Activated CD4-positive, alpha-beta T cell treated with anti-CD3 and anti-CD28 coated beads, Interleukin-10, Interleukin-2, amounts not matched to agents 100 ng/mL and 50 ng/mL, durations not matched to agents 16 hours and 8 hours (primary cell): Measurements from ENCODE around the gene ASB10.

Experiments used
- DNase-seq: peaks from one replicate; pipeline ENCODE4 v3.0.0-alpha.2; 2020

The ASB10 gene

DNA sequence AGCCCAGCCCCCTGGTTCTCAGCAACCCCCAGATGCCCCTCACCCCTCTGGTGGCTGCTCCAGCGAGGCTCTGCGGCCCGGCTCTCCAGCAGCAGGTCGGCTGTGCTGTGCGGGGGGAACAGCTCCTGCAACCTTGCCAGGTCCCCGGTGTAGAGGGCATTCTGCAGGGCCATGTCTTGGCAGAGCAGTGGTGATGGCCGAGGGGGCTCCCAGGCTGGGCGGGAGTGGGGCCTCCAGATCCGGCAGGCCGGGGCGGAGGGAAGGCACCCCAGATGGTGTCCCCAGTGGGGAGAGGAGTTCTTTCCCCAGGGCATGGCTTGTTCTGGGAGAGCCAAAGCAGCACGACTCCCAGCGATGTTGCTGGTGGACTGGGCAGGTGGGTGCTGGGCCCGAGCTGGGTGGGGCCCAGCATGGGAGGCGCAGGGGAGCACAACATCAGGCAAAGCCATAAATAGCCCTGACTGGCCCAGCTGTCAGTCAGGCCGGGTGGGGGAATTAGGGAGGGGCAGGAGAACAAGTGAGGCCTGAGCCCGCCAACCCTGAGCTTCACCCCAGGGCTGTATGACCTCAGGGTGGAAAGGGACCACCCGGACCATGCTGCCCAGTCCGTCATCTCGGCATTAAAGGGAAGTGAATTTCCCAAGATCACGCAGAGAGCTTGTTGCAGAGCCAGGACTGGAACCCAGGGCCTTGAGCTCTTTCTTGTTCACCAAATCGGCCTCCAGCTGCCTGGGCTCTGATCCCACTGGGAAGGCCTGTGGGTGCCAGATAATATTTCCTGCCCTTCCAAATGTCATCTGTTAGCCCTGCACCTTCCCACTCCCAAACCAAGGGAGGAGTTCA lies 580 bp upstream of the ASB10 start:
- DNase-seq, result no peak

DNA sequence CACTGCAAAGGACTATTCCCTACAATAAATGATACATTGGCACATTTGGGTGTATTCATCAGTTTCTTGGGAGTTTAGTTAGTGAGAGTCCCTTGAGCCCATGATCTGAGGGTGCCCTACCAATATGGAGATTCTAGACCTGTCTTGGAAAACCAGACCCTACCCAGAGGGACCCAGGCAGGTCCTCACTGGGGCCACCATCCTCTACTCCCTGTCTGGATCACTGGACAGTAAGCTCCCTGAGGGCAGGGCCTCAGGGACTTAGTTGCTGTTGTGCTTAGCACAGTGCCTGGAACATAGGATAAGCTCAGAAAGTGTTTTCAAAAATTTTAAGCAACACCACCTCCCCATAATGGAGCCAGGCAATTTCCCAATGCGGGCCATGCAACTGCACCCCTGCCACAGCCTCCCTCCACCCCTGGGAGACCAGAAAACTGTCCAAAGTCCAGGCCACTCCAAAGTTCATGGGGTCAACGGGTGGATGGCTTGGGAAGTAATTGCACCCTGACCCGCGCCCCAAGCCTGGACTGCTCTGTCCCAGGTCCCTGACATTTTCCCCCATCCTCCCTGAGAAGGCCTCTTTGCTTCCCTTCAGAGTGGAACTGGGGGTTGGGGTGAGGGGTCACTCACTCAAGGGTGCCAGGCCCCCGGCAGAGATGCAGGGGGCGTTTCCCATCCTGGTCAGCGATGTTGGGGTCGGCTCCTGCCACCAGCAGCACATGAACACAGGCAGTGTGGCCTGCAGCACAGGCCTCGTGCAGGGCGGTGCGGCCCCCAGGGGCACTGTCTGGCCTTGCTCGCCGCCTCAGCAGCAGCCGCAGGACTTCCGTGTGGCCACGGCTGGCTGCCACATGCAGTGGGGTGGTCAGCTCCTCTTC lies 1.0 kb downstream of the ASB10 start:
- no peak for DNase-seq

DNA sequence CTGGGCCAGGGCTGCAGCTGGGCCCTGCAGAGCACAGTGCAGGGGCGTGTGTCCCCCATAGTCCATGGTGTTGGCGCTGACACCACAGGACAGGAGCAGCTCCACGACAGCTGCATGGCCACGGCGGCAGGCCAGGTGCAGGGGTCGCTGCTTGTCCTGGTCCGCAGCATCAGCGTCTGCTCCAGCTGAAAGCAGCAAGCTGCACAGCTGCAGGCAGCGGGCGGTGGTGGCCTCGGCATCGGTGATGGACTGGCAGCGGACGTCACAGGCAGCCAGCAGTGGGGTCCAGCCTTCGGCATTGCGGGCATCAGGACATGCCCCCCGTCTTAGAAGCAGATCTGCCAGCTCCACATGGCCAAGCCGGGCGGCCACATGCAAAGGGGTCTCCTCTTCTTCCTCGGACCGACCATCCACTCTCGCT lies 6.0 kb downstream of the ASB10 start:
- DNase-seq, result no peak

DNA sequence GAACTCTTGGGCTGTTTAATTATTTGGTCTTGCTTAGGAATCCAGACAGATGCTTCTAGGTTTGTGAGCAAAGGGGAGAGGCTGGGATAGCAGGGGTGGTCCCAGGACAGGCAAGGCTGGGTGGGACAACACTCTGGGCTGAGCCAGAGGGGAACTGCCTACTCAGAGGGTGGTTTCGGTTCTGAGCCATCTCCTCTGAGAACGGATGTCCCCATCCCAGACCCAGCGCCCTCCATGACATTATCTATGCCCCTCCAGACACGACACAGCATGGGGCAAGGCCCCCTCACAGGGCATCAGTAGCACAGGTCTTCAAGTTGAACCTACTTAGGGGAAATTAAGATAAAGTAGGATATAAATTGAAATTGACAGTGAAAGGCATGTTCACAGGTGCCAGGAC lies 7.1 kb downstream of the ASB10 start:
- DNase-seq, result no peak

DNA sequence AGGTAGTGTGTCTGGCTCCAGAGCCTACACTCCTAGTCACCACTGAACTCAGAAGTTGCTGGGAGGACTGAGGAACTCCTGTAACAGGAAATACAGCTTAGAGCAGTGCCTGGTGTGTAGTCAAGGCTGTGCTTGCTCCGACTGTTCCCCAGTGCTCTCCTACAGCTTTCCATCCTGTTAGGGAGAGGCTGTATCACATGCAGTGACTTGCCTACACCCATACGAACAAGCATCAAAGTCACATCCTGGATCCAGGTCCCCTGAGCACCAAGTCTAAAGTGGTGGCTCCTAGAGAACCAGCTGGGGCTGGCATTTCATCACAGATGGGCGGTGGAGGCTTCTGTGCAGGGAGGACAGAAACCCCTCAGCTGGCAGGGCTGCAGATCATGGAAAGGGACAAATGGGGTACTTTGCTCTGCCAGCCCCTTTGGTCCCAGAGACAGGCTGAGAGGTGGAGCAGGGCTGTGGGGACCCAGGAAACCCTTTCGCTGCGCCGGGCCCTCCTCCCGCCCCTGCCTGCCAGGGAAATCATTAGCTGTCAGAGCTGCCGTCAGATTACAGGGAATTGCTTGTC lies 7.7 kb downstream of the ASB10 start:
- DNase-seq, result no peak

DNA sequence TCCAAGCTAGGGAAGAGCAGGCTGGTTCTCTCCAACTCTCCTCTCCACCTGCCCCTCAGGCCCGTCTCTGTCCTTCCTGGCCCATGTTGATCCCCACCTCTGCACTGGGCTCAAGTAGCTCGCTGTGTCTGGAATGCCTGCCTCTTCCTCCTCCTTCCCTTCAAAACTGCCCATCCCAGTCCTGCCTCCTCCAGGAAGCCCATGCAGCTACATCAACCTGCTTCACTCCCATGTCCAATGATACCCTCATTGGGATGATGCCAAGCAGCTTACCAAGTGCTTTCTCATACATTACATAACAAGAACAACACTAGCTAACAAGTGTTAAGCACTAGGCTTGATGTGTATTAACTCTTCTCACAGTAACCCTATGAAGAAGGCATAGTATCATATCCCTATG lies 8.2 kb downstream of the ASB10 start:
- DNase-seq, result no peak

DNA sequence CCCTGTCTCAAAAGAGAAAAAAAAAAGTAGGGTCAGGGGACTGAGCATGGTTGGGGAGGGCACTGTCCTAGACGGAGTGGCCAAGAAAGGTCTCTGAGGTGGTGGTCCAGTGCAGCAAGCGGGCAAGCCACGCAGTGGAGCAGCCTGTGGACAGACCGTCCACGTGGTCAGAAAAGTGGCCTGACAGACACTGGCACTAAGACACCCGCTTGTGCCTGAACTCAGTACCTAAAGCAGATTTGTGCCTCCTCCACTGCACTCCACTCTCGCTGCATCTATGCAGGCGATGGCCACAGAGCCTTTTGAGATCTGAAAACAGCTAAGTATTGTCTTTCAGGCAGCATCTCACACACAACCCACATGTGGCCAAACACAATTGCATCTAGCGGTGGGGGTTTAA lies 8.8 kb downstream of the ASB10 start:
- DNase-seq, result no peak

DNA sequence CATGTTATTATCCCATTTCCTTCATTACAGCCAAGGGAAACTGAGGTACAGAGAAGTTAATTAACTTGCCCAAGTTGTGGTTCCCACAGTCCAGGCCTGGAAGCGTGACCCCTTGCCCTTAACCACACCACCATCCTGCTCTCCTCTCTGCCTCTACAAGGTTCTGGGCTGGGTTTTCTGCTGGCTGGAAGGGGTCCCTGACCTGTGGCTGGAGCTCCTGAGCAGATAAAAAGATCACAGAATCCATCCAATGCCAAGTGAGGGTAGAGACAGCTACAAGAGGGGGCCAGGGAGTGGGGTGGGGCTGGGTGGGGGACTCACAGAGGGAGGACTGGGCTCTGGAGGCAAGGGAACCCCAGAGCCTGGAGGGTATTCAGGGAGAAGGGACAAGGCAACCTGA lies 9.7 kb downstream of the ASB10 start:
- no peak for DNase-seq

DNA sequence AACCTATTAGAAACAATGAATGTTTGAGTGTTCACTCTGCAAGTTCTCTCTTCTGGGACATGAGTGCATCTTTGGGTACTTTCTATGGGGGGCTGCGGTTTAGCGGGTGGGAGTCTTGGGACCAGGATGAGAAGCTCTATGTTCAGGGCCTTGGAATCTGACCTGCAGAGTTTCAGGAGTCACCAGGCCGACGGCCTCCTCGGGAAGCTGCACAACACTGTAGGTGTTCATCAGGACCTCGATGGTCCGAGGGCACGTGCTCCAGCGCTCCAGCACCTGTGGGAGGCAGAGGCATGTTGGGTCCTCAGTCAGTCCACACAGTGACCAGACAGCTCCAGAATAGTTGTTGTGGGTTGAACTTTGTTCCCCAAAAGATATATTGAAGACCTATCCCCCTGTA lies 10.6 kb downstream of the ASB10 start:
- DNase-seq, result no peak

DNA sequence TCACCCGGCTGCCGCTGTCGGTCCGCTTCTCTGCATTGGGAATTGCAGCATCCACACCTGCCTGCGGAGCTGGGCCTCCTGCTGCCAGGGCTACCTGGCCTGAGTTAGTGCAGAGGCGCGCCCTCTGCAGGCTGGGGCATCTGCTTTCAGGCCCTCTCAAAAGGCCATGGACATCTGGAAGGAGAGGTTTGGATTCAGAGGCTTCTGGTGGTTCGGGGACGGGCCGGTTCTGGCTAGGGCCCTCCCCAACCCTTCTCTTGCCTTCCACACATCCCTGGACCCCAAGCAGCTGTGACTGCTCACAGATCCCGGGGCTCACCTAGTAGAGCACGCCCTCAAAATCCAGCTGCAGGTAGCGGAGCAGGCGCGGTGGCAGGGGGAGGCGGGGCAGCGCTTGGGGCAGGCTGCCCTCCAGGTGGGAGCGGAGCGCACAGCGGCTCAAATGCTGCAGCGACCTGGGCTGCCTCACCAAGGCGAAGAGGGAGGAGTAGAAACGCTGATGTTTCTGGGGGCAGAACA lies 11.2 kb downstream of the ASB10 start:
- DNase-seq, result no peak

DNA sequence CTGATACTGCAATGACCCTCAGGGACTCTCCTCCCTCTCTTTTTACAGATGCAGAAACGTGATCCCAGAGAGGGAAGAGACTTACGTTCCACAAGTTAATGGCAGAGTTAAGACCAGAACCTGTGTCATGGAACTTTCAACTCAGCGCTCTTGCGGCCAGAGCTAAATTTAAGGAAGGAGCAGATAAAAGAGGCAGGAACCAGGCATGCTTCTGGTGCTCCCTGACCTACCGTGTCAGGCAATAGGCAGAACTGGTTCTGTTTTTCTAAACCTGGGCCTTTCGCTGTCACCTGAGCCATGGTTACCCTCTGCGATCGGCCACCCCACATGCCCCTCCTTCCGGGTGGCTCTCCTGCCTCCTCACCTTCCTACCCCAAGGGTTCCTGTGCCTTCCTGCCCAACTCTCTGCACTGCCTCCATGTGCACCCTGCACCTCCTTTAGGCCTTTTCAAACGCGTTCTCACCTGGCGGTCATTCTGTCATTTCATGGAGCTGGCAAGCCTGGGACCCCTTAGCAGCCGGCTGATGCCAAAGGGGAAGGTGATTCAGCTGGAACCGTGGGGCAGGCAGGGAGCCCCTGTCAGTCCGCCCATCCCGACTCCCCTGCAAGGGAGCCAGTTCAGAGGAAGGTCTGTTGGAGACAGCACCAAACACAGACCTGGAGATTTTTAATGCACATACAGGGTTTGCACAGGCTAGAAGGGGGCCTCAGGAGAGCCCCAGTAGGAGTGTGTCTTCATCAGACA lies 11.8 kb downstream of the ASB10 start:
- DNase-seq, result no peak

DNA sequence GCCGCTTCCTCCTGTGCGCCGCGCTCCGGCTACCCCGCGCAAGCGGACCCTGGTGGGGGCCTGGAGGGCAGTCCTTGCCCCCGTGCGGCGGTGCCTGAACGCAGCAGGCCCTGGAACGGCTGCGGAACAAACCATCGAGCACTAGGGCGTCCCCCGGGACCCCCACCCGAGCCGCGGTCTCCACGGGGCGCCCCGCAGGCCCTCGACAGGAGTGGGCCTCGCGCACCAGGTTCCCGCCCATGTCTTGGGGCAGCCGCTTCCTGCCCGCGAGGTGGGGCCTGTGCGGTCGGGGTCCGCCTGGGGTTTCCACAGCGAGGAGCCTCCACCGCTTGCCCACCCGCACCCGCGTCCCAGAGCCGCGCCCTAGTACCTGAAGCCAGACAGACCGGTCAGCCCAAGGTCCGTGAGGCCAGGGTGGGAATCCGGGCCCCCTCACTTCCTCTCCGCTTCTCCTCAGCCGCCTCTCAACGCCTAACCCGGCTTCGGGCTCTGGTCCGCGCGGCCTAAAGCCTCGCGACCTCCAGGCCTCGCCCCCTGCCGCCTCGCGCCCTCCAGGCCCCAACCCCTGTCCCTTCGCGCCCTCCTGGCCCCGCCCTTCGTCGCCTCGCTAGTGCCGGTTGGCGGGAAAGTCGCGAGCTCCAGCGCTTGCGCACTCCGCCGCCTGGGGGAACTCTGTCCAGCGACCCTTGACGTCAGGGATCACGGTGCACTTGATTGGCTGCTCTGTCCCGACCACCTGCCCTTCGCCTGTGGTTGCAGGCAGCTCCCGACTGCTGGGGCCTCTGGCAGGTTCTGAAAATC lies 12.6 kb downstream of the ASB10 start:
- peak; percentile 32 for DNase-seq

DNA sequence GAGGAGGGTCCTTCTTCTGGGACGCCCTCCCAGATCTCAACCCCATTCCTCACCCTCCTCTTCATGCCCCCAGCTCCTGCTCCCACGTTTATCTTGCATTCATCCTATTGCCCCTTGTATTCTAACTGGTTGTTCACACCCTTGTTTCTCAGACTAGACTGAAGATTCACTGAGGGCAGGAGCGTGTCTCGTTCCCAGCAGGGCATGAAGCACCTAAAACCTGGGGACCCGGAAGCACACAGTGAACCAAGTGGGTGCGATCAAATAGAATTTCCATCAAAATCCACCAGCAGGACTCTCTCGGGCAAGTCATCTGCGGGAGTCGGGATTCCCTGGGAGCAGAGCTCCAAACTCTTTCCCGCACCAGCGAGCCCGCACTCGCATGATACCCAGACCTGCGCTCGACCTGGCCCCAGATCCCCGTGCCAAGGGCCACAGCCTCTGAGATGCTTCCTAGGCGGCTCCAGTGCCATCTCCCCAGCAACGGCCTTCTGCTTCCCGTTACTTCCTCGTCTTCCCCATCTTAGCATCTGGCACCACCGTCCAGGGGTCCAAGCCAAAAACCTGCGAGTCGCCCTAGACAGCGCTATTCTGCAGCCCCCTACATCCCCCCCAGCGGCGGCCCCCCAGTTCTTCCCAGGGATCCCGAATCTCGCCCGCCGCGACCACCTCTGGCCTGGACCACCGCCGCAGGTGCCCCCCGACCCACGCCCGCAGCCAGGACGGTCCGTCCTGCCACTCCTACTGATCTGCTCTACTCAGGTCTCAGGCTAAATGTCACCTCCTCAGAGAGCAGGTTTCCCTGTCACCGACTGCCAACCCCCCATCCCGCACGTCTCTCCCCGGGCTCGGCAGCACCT lies 13.4 kb downstream of the ASB10 start:
- DNase-seq, result no peak

DNA sequence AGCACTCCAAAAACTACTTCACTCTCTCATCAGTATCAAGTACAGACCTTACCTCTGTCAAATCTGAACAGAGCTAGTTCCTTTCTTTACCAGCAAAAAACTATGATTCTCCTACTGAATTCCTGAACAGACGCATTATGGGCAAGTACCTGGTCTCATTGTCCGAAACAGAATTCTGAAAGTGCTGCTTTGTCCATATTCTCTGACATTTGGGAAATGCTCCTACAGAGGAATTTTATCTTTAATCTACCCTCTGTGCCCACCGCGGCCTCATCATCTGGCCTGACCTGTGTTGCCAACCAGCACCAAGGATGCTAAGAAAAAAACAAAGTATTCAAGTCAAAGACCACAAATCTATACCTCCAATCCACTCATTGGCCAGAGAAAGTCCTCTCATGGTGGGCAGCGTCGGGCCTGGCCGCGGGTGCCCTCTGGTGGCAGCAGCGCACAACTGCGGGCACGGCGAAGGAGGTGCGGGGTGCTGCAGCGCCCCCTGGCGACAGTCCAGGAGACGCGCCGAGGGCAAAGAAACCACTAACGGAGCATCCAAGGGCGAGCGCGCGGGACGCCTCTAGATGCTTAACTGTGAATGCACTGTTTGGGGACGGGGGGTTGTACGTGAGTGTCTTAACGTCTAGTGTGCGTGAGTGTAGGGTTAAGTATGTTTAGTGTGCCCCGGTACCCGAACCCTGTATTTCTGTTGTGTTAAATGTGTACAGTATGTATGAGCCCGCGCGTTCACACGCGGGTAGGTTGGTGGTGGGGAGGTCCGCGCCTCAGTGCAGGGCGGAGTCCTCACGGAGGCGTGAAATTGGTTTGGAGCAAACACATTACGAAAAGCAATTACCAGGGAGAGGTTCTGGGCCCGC lies 14.5 kb downstream of the ASB10 start:
- peak; percentile 83 for DNase-seq

DNA sequence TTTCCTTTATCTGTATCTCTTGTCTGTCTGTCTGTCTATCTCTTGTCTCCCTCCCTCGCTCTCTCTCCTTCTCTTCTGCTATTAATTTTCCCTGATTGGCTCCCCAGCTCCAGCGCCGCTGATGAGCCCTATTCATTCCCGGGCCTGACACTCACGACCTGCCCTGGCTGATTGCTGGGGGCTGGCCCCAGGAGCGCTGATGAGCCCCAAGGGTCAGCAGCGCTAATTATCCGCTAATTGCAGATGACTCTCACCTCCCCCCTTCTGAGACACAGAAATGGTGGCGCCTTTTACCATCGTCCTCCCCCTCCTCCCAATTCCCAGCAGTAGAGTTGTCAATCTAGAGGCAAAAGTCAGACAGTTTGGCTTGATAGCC lies 18.3 kb downstream of the ASB10 start:
- DNase-seq, result no peak

DNA sequence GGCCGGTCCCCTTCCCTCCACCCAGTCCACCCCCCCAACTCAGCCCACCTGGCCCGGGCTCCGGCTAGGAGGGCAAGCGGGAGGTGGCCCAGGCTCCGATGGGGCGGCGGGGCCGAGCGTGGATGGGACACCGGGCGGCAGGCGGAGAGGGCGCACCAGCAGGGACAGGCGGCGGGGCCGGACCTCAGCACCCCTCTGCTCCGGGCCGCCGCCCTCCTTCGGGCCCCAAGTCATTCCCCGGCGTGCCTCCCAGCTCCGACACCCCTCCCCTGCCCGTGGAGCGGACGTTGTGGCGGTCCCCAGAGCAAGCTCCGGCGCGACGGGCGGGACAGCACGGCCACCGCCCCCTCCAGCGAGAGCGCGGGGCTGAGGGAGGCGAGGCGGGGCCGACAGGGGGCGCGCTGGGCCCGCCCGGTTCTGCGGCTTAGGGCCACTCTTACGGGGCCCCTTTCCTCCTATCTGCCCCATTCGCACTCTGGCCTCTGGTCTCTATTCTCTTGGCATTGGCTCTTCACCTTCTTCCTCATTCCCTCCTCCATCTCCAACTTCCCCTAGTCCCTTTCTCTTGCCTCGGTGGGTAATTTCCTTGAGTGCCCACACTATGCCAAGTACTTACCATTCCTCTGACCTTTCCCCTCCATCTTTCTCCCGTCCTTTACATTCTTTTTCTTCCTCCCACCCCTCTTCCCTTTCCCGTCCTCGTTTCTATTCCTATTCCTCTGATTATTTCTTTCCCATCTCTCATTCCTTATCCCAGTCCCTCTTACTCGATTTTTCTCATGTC lies 18.9 kb downstream of the ASB10 start:
- DNase-seq, result peak; percentile 61

DNA sequence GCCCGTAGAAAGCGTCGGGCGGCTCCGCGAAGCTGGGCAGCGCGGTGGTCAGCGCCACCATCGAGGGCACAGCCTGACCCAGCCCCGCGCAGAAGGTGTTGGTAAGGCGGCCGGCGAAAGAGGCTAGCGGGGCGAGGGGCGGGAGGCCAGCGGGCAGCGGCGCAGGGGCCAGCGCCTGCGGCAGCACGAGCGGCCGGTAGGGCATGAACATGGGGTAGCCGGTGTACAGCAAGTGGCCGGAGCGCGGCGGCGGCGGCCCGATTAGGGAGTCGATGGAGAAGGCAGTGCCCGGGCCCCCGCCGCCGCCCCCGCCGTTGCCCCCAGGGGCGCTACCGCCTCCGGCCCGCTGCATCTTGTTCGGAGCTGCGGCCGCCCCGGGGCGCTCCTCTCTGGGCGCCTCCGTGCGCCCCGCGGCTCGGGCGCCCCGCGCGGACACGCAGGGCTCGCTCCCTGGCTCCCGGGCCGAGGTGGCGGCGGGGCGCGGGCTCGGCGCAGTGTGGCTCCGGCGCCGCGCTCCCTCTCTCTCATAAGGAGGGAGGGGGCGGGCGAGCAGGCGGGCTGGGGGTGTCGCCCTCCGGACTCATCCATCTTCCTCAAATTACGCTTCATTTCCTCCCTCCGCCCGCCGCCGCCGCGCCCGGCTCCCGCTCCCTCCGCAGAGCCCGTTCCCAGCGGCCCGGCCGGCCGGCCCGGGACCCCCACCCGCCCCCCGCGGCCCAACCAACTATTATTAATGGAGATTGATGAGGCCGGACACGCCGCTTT lies 19.7 kb downstream of the ASB10 start, which contains the start of gene GBX1:
TSS of gene GBX1 (minus strand) at position 498 of the 765 bp plus-strand sequence. CDS start at position 352, 146 bp downstream.
- DNase-seq, result no peak

DNA sequence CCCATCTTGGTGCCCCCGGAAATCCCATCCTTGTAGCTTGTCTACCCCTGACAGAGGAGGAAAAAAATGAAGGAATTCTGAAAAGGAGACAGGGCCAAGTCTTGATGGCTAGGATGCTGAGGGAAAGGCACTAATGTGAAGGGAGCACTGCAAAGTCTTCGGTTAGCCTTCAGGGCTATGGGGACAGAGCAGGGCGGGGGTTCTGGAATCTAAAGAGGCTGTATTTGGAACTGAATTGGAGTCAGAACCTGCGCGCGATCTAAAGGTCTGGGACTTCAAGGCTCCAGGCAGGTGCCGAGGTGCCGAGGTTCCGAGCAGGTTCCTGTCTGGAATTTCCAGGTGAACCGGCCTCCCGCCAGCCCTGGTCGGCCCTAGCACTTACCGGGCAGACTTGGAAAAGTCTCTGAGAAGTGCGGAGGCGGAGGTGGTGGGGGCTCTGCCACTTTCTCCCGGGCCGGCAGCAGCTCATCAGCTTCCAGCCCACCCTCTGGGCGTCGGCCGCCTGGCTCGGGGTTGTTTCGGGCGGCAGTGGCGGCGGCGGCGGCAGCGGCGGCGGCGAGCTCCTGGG lies 20.3 kb downstream of the ASB10 start:
- no peak for DNase-seq
